ENCODE measurements around the gene EXOC8. TPM values are rescaled to one million over a fixed set of nuclear protein-coding genes. Genes with fewer than 3 reads are reported as not detected.

EXOC8 gene
- total RNA-seq, 1 donor from 2014 or later, result 15.2 TPM

DNA sequence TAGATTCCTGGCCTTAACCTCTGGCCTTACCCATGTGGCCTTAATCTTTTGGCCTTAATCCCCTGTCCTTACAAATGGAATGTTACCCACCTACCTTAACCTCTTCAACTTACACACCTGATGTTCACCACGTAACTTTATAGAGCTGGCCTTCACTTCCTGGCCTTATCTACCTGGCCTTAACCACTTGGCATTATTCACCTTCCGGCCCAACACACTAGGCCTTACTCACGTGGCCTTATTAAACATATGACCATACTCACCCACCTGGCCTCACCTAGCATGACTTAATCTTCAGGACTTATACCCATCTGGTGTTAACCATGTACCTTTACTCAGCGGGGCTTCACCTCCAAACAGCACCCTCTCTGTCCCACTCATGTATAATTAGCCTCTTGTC is 41.7 kb downstream of the EXOC8 start:
- no peak overlapping the region for H3K27ac ChIP-seq (ENCODE audit: low read depth, low read length)
- no peaks in the 10 kb centered on the region for H4K20me1 ChIP-seq (ENCODE audit: insufficient read depth, low read length)
- no peaks in the 10 kb centered on the region for H3K9me3 Mint-ChIP-seq (ENCODE audit: unreplicated experiment)
- FAIRE-seq (no peak), DNase-seq (ENCODE audit: low read depth) (no peak)
- H3K79me2 ChIP-seq (ENCODE audit: insufficient read depth, low read length), result no peaks in the 10 kb centered on the region
- no peaks in the 10 kb centered on the region for H3K4me1 ChIP-seq (ENCODE audit: insufficient read depth, low read length)
- H3K27ac Mint-ChIP-seq (ENCODE audit: unreplicated experiment), result no peak overlapping the region
- no peaks in the 10 kb centered on the region for H3K9me3 ChIP-seq (ENCODE audit: insufficient read depth, low read depth, low read length)
- no peaks in the 10 kb centered on the region for H3K4me1 Mint-ChIP-seq (ENCODE audit: low read depth, unreplicated experiment)
- no peak overlapping the region for H3K4me2 ChIP-seq (ENCODE audit: low read length)
- no peak overlapping the region for H3K4me3 ChIP-seq (ENCODE audit: insufficient read depth, low read depth, low read length)
- no peaks in the 10 kb centered on the region for H3K36me3 ChIP-seq (ENCODE audit: insufficient read depth, low read length)
- TF ChIP-seq, protein P1, sequence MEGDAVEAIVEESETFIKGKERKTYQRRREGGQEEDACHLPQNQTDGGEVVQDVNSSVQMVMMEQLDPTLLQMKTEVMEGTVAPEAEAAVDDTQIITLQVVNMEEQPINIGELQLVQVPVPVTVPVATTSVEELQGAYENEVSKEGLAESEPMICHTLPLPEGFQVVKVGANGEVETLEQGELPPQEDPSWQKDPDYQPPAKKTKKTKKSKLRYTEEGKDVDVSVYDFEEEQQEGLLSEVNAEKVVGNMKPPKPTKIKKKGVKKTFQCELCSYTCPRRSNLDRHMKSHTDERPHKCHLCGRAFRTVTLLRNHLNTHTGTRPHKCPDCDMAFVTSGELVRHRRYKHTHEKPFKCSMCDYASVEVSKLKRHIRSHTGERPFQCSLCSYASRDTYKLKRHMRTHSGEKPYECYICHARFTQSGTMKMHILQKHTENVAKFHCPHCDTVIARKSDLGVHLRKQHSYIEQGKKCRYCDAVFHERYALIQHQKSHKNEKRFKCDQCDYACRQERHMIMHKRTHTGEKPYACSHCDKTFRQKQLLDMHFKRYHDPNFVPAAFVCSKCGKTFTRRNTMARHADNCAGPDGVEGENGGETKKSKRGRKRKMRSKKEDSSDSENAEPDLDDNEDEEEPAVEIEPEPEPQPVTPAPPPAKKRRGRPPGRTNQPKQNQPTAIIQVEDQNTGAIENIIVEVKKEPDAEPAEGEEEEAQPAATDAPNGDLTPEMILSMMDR (IDR thresholded peaks at IDR 0.05; ENCODE audit: insufficient read depth, low read depth, low read length), result no peak
- TF ChIP-seq EZH2 (IDR thresholded peaks at IDR 0.05; ENCODE audit: insufficient read depth, low read length), result no peak
- H3K4me3 Mint-ChIP-seq (ENCODE audit: unreplicated experiment), result no peak overlapping the region
- H3K9ac ChIP-seq (ENCODE audit: low read length), result no peak overlapping the region
- H3K27me3 Mint-ChIP-seq (ENCODE audit: low read depth, unreplicated experiment), result peaks cover 3% of the 10 kb centered on the region
- no peak overlapping the region for H2AFZ ChIP-seq (ENCODE audit: low read depth, low read length)
- H3K27me3 ChIP-seq (ENCODE audit: insufficient read depth, low read length), result no peaks in the 10 kb centered on the region
- H3K36me3 Mint-ChIP-seq (ENCODE audit: low read depth, unreplicated experiment), result peaks cover 3% of the 10 kb centered on the region

DNA sequence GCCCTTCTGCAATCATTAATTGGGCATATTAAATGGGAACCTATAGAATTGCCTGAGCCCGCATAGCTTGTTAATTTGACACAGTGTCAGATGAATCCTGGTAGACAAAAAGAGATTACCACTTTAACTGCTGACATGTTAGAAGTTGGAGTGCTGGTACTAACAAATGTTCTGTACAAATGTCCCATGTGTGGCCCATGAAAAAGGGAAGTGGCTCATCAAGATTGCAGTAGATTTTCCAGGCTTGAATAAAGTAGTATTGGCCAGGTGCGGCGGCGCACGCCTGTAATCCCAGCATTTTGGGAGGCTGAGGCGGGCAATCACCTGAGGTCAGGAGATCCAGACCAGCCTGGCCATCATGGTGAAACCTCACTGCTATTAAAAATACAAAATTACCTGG is 51.0 kb downstream of the EXOC8 start:
- H2AFZ ChIP-seq (ENCODE audit: low read depth, low read length), result no peak overlapping the region
- no peak overlapping the region for H3K4me3 ChIP-seq (ENCODE audit: insufficient read depth, low read depth, low read length)
- no peak overlapping the region for H3K4me2 ChIP-seq (ENCODE audit: low read length)
- H3K27me3 ChIP-seq (ENCODE audit: insufficient read depth, low read length), result no peaks in the 10 kb centered on the region
- H3K79me2 ChIP-seq (ENCODE audit: insufficient read depth, low read length), result no peaks in the 10 kb centered on the region
- no peaks in the 10 kb centered on the region for H3K36me3 ChIP-seq (ENCODE audit: insufficient read depth, low read length)
- no peak overlapping the region for H3K9ac ChIP-seq (ENCODE audit: low read length)
- no peak overlapping the region for H3K27ac ChIP-seq (ENCODE audit: low read depth, low read length)
- Mint-ChIP-seq H3K9me3 (ENCODE audit: unreplicated experiment) (no peaks in the 10 kb centered on the region), H3K27ac (ENCODE audit: unreplicated experiment) (no peak overlapping the region), H3K4me3 (ENCODE audit: unreplicated experiment) (no peak overlapping the region), H3K36me3 (ENCODE audit: low read depth, unreplicated experiment) (peaks cover 6% of the 10 kb centered on the region), H3K4me1 (ENCODE audit: low read depth, unreplicated experiment) (no peaks in the 10 kb centered on the region), H3K27me3 (ENCODE audit: low read depth, unreplicated experiment) (no peaks in the 10 kb centered on the region)
- no peaks in the 10 kb centered on the region for H3K4me1 ChIP-seq (ENCODE audit: insufficient read depth, low read length)
- H3K9me3 ChIP-seq (ENCODE audit: insufficient read depth, low read depth, low read length), result no peaks in the 10 kb centered on the region
- DNase-seq (ENCODE audit: low read depth), result no peak
- TF ChIP-seq EZH2 (IDR thresholded peaks at IDR 0.05; ENCODE audit: insufficient read depth, low read length), result no peak
- TF ChIP-seq, protein P1 (IDR thresholded peaks at IDR 0.05; ENCODE audit: insufficient read depth, low read depth, low read length), result no peak
- no peak for FAIRE-seq
- no peaks in the 10 kb centered on the region for H4K20me1 ChIP-seq (ENCODE audit: insufficient read depth, low read length)

DNA sequence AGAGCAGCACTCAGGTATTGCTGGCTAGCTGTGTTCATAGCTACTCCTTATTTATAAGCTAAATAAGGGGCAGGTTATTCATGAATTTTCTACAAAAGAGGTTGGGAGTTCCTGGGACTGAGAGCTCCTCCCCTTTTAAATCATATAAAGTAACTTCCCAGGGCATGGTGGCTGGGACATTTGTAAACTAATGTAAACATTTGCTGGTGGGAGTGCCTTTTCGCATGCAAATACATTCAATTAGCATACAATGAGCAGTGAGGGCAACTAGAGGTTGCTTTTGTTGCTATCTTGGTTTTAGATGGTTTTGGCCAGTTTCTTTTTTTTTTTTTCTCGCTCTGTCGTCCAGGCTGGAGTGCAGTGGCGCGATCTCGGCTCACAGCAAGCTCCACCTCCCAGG is 53.2 kb downstream of the EXOC8 start:
- no peak overlapping the region for H3K4me3 ChIP-seq (ENCODE audit: insufficient read depth, low read depth, low read length)
- H3K4me1 ChIP-seq (ENCODE audit: insufficient read depth, low read length), result no peaks in the 10 kb centered on the region
- H3K36me3 Mint-ChIP-seq (ENCODE audit: low read depth, unreplicated experiment), result peaks cover 5% of the 10 kb centered on the region
- DNase-seq (ENCODE audit: low read depth) (no peak), FAIRE-seq (no peak)
- H3K27me3 Mint-ChIP-seq (ENCODE audit: low read depth, unreplicated experiment), result no peaks in the 10 kb centered on the region
- H3K9ac ChIP-seq (ENCODE audit: low read length), result no peak overlapping the region
- no peaks in the 10 kb centered on the region for H3K27me3 ChIP-seq (ENCODE audit: insufficient read depth, low read length)
- no peak overlapping the region for H3K4me3 Mint-ChIP-seq (ENCODE audit: unreplicated experiment)
- H3K79me2 ChIP-seq (ENCODE audit: insufficient read depth, low read length), result no peaks in the 10 kb centered on the region
- H3K27ac Mint-ChIP-seq (ENCODE audit: unreplicated experiment), result no peak overlapping the region
- no peaks in the 10 kb centered on the region for H3K36me3 ChIP-seq (ENCODE audit: insufficient read depth, low read length)
- H3K9me3 ChIP-seq (ENCODE audit: insufficient read depth, low read depth, low read length), result no peaks in the 10 kb centered on the region
- no peak overlapping the region for H3K4me2 ChIP-seq (ENCODE audit: low read length)
- H3K27ac ChIP-seq (ENCODE audit: low read depth, low read length), result no peak overlapping the region
- no peaks in the 10 kb centered on the region for H4K20me1 ChIP-seq (ENCODE audit: insufficient read depth, low read length)
- TF ChIP-seq, protein P1 (IDR thresholded peaks at IDR 0.05; ENCODE audit: insufficient read depth, low read depth, low read length), result no peak
- TF ChIP-seq EZH2 (IDR thresholded peaks at IDR 0.05; ENCODE audit: insufficient read depth, low read length), result no peak
- H3K4me1 Mint-ChIP-seq (ENCODE audit: low read depth, unreplicated experiment), result no peaks in the 10 kb centered on the region
- no peak overlapping the region for H2AFZ ChIP-seq (ENCODE audit: low read depth, low read length)
- no peaks in the 10 kb centered on the region for H3K9me3 Mint-ChIP-seq (ENCODE audit: unreplicated experiment)

Other genes with a start within 250 kb of the EXOC8 start
- gene TRIM67, start 175.8 kb downstream of the EXOC8 start, total RNA-seq, result 0.89 and 1.1 TPM in 2 replicates
- 32.5 and 34.9 TPM in 2 replicates for gene GNPAT, start 96.6 kb downstream of the EXOC8 start, total RNA-seq
- 13.6 and 15.9 TPM in 2 replicates for gene SPRTN, start 441 bp upstream of the EXOC8 start, total RNA-seq
- 34.5 and 35.5 TPM in 2 replicates for gene EGLN1, start 84.4 kb upstream of the EXOC8 start, total RNA-seq
- 40.9 and 43.5 TPM in 2 replicates for gene TSNAX, start 190.8 kb upstream of the EXOC8 start, total RNA-seq

All from astrocyte (in vitro differentiated cells and primary cell).